Right lobe of liver (tissue), 6 donors: ENCODE data around the gene HIPK1. TPM values are rescaled to one million over a fixed set of nuclear protein-coding genes. Genes with fewer than 3 reads are reported as not detected.

Experiments
- ATAC-seq, 4 donors: fragments of 200-7000 bp; cut with Tn5 transposase; one replicate each; pipeline ENCODE4 v1.9.1; 2020; ENCODE audit warnings: mild to moderate bottlenecking in 4 of 4, moderate library complexity in 4 of 4
- DNase-seq, 3 donors: peaks; one replicate each; pipeline ENCODE4 v3.0.0-alpha.2; 2020
- H3K27ac ChIP-seq, 3 donors: fragments of 200-600 bp; one replicate each; pipeline ENCODE4 v1.8.0; 2022
- H3K27me3 ChIP-seq, 2 donors: fragments of 200-600 bp; one replicate each; pipeline ENCODE4 v1.8.0; 2022
- H3K36me3 ChIP-seq, 4 donors: fragments of 200-600 bp; sonication (generic) in 1 of 4; one replicate each; pipeline versions ENCODE4 v1.5.1 to v1.8.0; 2017 to 2022; ENCODE audit warnings: control low read depth in 1 of 4
- H3K4me1 ChIP-seq, 4 donors: fragments of 200-600 bp; sonication (generic) in 1 of 4; one replicate each; pipeline versions ENCODE4 v1.5.1 to v1.8.0; 2017 to 2022; ENCODE audit warnings: control low read depth in 1 of 4
- H3K4me3 ChIP-seq, 3 donors: fragments of 200-600 bp; one replicate each; pipeline ENCODE4 v1.8.0; 2022
- H3K9me3 ChIP-seq, 4 donors: fragments of 200-600 bp; sonication (generic) in 1 of 4; one replicate each; pipeline versions ENCODE4 v1.5.1 to v1.8.0; 2017 to 2022; ENCODE audit warnings: control low read depth in 1 of 4
- POLR2A ChIP-seq: fragments of 450-650 bp; IDR thresholded peaks from one replicate; pipeline ENCODE4 v1.6.1; 2017; ENCODE audit warnings: antibody characterized with exemption, mild to moderate bottlenecking
- WGBS: methylation state at CpG from one replicate; pipeline ENCODE4 v1.1.6; 2018; ENCODE audit warnings: low coverage, low lambda C conversion rate; ENCODE audit not compliant: insufficient coverage; ENCODE audit errors: missing lambda C conversion rate; 5-methylcytosine and 5-hydroxymethylcytosine counted together
- intact Hi-C, 2 donors: fragments of 100-400 bp; cut with DNase I; formaldehyde crosslinking; loops; one replicate each; pipeline versions ENCODE4 v1.11.2 to v1.14.1; 2022
- total RNA-seq, 6 experiments: library from RNA; depleted of rRNA in 2 of 6; stranded (reverse); fragments of >200 nt in 2 of 6; fragmentation: NEBNext Ultra II Directional in 3 of 6; extraction: Animal tissue kit (Norgen Biotek cat#: 25700) in 3 of 6; gene quantifications; one replicate each; pipeline versions ENCODE4 v1.1.0 to v1.2.4, GENCODE V29; 2016 to 2023
- TF ChIP-seq, protein P1 (sequence below), 4 donors: fragments of 200-600 bp in 3 of 4; fragments of 450-650 bp in 1 of 4; IDR thresholded peaks; one replicate each; pipeline versions ENCODE4 v1.5.1 to v1.8.0; 2016 to 2022; ENCODE audit warnings: antibody characterized with exemption in 4 of 4, mild to moderate bottlenecking in 2 of 4
- donor health status: DM: no; HTN: yes; CAD: no.
- donor health status: DM: no; HTN: no; CAD: no.
- donor health status: DM: no; HTN: no; CAD: no.
- donor health status: DM: no; HTN: yes; CAD: no.
- donor health status: DM: no; HTN: yes; CAD: no.

HIPK1 gene
- total RNA-seq, 6 experiments from 2014 or later, result 19.0 to 29.6 (median 23.5) TPM

DNA sequence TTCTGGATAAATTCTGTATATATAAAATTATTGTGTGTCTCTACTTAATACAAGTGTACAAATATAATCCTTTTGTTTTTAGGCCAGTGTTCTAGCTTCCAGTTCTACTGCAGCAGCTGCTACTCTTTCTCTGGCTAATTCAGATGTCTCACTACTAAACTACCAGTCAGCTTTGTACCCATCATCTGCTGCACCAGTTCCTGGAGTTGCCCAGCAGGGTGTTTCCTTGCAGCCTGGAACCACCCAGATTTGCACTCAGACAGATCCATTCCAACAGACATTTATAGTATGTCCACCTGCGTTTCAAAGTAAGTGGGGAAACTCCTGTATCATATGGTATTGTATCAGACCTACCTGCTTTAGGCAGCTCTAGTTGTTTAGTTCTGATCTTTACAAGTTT is 28.9 kb downstream of the HIPK1 start:
- Histone ChIP-seq H3K4me1 (no peaks in the 10 kb centered on the region), H3K27ac (no peak overlapping the region), H3K27me3 (no peaks in the 10 kb centered on the region), H3K9me3 (no peaks in the 10 kb centered on the region), H3K4me3 (no peak overlapping the region), H3K36me3 (peaks cover 0 to 51% (median 19%) of the 10 kb centered on the region in 4 donors)
- no peak for ATAC-seq
- DNase-seq, result no peak
- intact Hi-C loops, result no loop called here
- 100% methylated on average over 1 of the region's 1 CpG for WGBS
- TF ChIP-seq, protein P1, sequence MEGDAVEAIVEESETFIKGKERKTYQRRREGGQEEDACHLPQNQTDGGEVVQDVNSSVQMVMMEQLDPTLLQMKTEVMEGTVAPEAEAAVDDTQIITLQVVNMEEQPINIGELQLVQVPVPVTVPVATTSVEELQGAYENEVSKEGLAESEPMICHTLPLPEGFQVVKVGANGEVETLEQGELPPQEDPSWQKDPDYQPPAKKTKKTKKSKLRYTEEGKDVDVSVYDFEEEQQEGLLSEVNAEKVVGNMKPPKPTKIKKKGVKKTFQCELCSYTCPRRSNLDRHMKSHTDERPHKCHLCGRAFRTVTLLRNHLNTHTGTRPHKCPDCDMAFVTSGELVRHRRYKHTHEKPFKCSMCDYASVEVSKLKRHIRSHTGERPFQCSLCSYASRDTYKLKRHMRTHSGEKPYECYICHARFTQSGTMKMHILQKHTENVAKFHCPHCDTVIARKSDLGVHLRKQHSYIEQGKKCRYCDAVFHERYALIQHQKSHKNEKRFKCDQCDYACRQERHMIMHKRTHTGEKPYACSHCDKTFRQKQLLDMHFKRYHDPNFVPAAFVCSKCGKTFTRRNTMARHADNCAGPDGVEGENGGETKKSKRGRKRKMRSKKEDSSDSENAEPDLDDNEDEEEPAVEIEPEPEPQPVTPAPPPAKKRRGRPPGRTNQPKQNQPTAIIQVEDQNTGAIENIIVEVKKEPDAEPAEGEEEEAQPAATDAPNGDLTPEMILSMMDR (IDR thresholded peaks at IDR 0.05), result no peak
- TF ChIP-seq POLR2A, result no peak

DNA sequence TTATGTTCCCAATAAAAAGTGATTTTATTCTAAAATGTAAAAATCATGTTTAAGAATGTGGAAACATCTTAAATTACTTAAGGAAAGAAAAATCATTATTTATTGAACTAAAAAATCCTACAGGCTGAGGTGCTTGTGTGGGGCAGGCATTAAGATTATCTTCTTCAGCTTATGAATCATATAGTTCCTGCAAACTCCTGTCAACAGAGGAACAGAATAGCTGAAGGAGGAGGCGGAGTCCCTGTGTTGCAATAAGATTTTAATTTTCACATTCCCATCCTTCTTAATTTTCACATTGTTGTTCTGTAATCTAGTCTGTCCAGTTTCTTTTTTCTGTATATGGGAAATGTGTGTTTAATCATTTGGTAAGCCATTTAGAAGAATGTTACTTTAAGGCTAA is 29.6 kb downstream of the HIPK1 start:
- WGBS, result 100% methylated on average over 1 of the region's 1 CpG

DNA sequence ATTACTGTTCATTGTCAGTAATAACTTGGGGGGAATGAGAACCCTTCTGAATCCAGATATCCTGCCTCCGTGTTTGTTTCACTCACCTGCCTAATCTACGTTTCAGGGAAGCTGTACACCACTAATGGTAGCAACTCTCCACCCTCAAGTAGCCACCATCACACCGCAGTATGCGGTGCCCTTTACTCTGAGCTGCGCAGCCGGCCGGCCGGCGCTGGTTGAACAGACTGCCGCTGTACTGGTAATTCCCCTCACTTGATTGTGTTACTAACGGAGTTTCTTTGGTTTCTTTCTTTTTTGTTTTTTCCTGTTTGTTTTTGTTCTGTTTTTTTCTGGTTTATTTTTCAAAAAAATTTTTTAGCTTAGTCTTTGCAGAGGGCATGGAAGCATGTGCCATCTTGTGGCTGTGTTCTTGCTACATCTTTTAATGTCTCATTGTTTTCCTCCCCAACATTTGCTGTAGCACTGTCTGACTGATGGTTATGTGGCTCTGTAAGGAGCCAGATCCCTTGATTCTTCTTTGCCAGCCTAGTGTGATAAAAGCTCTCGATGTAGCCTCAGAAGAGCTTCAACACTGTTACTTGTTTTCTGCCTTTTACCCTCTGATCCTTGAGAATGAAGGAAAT is 34.3 kb downstream of the HIPK1 start:
- no peak overlapping the region for H3K27ac ChIP-seq
- TF ChIP-seq POLR2A, result no peak
- TF ChIP-seq, protein P1 (IDR thresholded peaks at IDR 0.05), result no peak
- DNase-seq, result no peak
- H3K9me3 ChIP-seq, result no peaks in the 10 kb centered on the region
- ATAC-seq, result no peak
- intact Hi-C loops, result no loop called here
- no peaks in the 10 kb centered on the region for H3K27me3 ChIP-seq
- WGBS, result 89% methylated on average over 12 of the region's 12 CpGs
- no peak overlapping the region for H3K4me3 ChIP-seq
- no peaks in the 10 kb centered on the region for H3K4me1 ChIP-seq
- peaks cover 0 to 65% (median 20%) of the 10 kb centered on the region in 4 donors for H3K36me3 ChIP-seq

More for the DNA sequence above, 29.6 kb downstream of the HIPK1 start:
- Histone ChIP-seq H3K36me3 (peaks cover 0 to 58% (median 22%) of the 10 kb centered on the region in 4 donors), H3K27ac (no peak overlapping the region), H3K9me3 (no peaks in the 10 kb centered on the region), H3K4me3 (no peak overlapping the region), H3K4me1 (no peaks in the 10 kb centered on the region), H3K27me3 (no peaks in the 10 kb centered on the region)
- ATAC-seq, result no peak
- no peak for DNase-seq
- intact Hi-C loops, result no loop called here
- TF ChIP-seq, protein P1 (IDR thresholded peaks at IDR 0.05), result no peak
- TF ChIP-seq POLR2A, result no peak

DNA sequence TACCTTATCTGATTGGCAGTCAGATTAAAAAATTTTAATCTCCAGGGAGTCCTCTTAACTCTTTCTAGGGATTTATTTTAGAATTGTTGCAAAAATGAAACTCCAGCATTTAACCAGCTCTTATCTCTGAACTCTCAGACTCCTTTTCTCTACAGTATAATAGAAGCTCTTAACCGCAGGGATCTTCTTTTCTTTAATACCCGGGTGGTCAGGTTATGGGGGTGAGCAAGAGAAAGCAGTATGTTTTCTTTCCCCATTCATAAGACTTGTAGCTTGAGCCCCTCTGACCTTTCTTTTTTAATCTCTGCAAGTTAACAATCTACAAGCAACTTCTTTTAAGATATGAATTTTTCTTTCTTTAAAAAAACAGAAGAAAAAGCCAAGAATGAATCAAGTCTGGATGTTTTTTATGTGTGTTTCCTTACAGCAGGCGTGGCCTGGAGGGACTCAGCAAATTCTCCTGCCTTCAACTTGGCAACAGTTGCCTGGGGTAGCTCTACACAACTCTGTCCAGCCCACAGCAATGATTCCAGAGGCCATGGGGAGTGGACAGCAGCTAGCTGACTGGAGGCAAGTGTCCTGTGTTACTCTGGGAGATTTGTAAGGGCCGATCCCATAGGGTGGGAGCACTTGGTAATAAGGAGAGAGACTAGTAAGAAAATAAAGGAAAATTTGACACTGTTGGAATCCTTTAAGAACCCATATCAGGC is 36.7 kb downstream of the HIPK1 start:
- H3K4me3 ChIP-seq, result no peak overlapping the region
- no peak overlapping the region for H3K27ac ChIP-seq
- 79% methylated on average over 4 of the region's 4 CpGs for WGBS
- H3K4me1 ChIP-seq, result no peaks in the 10 kb centered on the region
- H3K9me3 ChIP-seq, result no peaks in the 10 kb centered on the region
- ATAC-seq (no peak), DNase-seq (no peak)
- TF ChIP-seq, protein P1 (IDR thresholded peaks at IDR 0.05), result no peak
- no peak for TF ChIP-seq POLR2A
- intact Hi-C loops, result no loop called here
- H3K36me3 ChIP-seq, result peaks cover 0 to 72% (median 31%) of the 10 kb centered on the region in 4 donors
- no peaks in the 10 kb centered on the region for H3K27me3 ChIP-seq
